Hippocampal formation (tissue), 2 donors: ENCODE measurements around the gene THADA.
"Not testable (repeated sequence)": the region's sequence is repeated elsewhere in the genome, so short reads cannot be mapped to it uniquely, and the experiment has no call there.

Experiments
- DNase-seq, 2 donors: peaks; one replicate each; lab custom pipeline; 2025; lab: John Stamatoyannopoulos, UW

The THADA gene, protein sequence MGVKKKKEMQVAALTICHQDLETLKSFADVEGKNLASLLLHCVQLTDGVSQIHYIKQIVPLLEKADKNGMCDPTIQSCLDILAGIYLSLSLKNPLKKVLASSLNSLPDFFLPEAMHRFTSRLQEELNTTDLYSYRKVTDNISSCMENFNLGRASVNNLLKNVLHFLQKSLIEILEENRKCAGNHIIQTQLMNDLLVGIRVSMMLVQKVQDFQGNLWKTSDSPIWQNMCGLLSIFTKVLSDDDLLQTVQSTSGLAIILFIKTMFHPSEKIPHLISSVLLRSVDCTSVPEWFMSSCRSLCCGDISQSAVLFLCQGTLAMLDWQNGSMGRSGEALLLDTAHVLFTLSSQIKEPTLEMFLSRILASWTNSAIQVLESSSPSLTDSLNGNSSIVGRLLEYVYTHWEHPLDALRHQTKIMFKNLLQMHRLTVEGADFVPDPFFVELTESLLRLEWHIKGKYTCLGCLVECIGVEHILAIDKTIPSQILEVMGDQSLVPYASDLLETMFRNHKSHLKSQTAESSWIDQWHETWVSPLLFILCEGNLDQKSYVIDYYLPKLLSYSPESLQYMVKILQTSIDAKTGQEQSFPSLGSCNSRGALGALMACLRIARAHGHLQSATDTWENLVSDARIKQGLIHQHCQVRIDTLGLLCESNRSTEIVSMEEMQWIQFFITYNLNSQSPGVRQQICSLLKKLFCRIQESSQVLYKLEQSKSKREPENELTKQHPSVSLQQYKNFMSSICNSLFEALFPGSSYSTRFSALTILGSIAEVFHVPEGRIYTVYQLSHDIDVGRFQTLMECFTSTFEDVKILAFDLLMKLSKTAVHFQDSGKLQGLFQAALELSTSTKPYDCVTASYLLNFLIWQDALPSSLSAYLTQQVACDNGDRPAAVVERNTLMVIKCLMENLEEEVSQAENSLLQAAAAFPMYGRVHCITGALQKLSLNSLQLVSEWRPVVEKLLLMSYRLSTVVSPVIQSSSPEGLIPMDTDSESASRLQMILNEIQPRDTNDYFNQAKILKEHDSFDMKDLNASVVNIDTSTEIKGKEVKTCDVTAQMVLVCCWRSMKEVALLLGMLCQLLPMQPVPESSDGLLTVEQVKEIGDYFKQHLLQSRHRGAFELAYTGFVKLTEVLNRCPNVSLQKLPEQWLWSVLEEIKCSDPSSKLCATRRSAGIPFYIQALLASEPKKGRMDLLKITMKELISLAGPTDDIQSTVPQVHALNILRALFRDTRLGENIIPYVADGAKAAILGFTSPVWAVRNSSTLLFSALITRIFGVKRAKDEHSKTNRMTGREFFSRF (N-terminal part only)

DNA sequence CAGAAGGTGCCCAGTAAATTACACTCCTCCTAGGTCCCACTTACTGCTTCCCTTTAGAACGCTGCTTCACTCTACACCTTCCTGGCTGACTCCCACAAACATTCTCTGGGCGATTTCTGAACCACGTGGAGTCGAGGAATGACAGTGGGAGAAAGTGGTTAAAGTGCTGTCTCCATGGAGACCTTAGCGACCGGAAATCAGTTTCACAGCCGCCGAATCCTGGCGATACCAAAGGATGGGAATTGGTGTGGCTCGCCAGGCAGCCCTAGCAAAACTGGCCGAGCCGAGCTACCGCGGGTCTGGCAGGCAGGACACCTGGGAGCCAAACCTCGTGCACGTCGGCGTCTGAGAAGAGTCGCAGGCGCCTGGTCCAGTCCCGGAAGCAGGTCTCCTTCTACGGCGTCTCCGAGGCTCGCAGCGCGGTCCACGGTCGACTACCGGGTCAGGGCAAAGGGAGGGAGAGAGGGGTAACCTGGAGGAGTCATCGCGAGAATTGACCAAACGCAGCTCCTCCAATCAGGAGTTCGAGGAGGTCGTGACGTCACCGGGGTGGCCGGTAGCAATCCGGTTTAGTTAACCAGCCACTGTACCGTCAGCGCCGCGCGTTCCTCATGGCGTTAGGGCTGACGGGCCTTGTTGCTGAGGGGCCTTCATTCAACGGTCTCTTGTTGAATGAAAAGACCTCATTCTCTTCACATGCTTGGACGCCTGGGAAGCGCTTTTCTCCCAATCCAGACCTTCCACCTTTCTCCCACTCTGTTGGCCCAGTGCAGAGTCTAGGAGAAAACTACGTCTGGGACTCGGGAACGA is at the start of gene THADA:
THADA (minus strand) TSS at position 436 of the 810 bp plus-strand sequence. CDS start 3,646 bp downstream, outside the sequence.
- peak; percentile 96 to 97 for DNase-seq

DNA sequence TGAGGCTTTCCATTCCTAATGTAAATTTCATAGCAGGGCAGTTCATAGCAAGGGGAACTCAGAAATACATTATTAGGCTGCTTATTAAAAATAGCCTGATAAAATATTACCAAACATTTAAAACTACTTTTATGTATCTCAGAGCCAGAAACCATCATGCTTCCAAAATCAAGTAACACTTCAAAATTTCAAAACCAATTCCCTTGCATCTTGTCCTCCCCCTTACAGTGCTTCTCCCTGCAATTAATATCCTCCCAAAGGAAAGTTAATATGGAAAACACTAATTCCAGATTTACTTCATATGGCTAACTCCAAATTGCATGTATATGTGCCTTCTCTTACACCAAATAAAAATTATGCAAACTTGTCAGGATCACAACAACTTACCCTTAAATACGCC is 47.8 kb upstream of the THADA start:
- DNase-seq: no peak

DNA sequence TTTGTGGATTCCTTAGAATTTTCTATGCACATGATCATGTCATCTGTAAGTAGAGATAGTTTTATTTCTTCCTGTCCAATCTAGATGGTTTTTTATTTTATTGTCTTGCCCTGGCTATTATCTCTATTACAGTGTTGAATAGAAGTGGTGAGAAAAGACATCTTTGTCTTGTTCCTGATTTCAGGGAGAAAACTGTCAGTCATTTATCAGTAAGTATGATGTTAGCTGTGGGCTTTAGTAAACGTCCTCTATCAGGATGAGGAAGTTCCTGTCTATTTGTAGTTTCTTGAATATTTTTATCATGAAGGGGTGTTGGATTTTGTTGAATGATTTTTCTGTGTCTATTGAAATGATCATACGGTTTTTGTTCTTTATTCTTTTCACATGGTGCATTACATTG is 46.5 kb upstream of the THADA start:
- DNase-seq: no peak

DNA sequence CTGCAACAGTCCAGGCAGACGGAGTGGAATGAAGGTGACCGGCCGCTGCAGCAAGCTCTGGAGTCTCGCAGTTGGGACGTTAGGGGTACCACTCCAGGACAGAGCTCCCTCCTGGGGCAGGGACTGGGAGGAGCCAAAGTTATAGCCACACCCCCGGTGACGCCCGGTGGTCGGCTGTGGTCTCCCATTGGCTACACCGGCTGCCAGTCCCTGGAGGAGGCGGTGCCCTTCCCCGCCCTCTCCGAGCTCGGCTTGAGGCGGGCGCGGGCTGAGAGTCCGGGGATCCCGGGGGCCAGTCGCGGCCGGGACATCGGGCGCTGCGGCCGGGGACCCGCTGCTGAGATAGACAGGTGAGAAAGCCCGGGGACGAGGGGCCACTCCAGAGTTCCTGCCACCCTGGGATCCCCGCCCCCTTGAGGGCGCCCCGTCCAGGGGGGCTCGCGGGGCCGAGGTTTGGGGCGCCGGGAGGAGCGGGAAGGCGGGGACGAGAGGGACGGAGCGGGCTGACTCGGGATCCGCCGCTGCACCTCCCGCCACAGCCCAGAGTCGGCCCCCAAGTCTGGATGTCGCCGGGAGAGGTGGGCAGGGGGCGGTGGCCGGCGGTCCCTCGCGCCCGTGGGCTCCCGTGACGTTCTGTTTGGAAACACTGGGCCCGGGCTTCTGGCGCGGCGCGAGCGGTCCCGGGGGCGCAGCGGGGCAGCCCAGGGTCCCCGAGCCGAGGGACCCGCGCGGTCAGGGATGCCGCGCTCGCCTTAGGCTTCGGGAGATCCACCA is 41.4 kb upstream of the THADA start, which contains the start of gene PLEKHH2:
PLEKHH2 (plus strand) TSS at position 231 of the 774 bp plus-strand sequence. CDS start 7,414 bp downstream, outside the sequence.
- peak; percentile 57 to 70 for DNase-seq

DNA sequence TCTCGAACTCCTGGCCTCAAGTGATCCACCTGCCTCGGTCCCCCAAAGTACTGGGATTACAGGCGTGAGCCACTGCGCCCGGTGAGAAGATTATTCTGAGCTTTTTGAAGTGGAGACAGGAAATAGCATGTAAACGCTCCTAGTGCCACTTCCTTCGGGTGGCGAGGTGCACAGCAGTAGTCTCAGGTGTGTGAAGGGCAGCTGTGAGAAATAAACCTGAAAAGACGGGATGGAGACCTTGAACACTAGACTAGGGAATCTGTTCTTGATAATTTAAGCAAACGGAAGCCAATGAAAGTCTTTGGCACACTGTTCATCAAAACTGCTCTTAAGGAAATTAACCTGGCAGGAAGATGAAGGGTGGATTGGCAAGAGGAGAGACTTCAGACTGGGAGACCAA is 40.8 kb upstream of the THADA start:
- no peak for DNase-seq

DNA sequence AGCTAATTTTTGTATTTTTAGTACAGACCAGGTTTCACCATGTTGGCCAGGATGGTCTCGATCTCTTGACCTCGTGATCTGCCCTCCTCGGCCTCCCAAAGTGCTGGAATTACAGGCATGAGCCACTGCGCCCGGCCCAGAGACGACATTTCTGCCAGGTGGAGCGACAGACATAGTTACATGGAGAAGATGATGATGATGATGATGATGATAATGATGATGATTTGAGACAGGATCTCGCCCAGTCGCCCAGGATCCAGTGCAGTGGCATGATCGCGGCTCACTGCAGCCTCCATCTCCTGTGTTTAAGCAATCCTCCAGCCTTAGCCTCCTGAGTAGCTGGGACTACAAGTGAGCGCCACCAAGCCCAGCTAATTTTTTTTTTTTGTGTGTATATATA is 40.3 kb upstream of the THADA start:
- DNase-seq: not testable (repeated sequence)

DNA sequence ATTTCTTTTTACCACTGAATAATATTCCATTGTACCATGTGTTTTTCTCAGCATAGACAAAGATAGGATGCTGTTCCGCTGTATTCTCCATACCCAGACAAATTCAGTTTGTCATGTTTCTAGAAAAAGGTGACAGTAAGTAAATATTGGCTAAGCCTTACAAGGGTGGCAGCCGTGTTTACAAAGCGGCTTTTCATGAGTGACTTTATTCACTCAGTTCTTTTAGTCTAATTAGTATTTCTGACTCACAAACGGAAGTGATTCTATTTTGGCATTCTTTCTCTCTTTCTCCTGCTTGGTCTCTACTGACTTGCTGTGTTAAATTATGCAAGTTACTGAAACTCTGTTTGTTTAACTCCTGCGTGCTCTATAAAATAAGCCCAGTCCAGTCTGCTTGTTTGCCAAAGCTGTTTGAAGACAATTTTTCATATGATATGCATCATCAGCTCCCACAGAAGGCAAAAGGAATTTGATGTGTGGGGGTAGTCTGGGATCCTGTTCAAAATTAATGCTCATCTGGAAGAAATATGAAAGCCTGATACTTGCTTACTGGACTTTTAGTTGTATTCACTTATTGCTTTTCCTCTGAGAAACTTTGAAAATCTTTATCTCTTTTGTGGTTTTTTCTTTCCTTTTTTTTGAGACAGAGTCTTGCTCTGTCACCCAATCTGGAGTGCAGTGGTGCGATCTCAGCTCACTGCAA is 38.9 kb upstream of the THADA start:
- DNase-seq: peak in 1 of 2 donors; percentile 26

DNA sequence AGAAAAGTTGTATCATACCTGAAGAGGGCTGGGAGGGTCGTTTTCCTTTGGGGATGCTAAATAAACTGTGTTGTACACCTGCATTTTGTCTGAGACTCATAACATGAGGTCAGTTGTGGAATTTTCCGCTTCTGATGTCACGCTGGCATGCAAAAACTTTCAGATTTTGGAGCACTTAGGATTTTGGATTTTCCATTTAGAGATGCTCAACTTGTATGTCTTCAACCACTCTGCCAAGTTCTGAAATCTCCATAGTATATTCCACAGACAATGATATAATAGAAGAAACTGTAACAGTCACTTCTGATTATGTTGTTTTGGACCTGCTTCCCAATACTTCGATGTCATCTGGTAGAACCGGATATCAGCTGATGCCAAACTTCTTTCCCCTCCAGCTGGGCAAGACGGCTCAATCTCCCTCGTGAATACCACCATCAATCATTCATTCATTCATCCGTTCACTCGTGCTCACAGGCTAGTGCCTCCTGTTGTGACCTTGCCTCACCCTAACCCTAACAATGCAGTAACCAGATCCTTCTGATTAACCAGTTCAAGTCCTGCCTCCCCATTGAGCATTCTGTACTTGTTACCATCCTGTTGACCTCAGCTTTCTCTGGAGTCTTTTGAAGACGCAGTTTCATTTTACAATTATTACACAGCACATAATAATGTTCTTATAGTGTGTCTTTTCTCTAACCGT is 35.9 kb upstream of the THADA start:
- no peak for DNase-seq

DNA sequence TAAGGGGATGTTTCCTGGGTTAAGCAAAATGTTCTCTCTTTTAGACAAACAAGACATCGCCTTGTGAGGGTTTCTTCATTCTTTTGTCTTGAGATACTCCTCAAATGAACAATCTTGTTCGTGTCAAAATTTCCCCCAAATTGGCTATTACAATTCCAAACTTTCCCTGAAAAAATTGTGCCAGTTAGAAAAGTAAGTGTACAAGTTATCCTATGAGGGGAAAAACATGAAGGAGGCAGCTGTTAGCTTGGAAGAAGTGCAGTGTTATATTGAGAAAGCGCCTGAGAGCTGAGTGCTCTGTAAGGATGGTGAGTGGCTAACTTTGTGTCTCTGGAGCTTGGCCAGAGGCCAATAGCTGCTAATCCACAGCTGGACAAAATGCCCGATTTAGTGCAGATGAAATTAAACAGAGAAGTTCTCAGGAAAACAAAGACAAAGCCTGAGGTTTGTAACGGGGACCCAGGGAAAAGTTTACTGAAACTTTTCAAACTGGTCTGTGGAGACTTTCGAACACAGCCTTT is 27.2 kb upstream of the THADA start:
- DNase-seq: no peak

DNA sequence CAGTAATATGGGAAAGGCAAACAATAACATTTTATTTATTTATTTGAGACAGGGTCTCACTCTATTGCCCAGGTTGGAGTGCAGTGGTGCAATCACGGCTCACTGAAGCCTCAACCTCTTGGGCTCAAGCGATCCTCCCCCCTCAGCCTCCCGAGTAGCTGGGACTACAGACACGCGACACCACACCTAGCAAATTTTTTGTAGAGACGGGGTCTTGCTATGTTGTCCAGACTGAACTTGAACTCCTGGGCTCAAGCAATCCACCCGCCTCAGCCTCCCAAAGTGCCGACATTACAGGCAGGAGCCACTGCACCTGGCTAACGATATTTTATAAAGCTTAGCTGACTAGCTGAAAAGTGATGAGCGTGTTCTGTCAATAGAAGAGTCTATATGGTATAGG is 23.7 kb upstream of the THADA start:
- DNase-seq: no peak

DNA sequence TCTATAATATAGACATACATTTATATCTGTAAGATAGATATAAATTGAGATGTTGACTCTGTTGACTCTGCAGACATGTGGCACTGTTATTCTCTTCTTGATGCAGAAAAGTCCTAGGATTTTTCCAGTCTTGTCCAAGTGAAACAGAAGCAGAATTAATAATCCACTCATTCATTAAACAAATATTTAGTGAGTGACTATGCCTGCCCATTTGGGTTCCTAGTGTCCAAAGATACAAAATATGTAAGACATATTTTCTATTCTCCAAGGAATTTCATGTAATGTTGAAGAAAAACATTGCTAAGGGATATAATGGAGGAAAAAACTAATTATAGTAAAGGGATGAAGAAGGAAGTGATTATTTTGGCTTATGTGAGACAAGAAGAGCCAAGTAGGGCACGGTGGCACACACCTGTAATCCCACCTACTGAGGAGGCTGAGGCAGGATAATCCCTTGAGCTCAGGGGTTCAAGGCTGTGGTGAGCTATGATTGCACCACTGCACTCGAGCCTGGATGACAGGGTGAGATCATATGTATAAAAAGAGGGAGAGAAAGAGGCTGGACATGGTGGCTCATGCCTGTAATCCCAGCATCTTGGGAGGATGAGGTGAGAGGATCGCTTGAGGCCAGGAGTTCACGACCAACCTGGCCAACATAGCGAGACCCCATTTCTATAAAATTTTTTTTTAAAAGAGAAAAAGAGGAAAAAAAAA is 21.3 kb upstream of the THADA start:
- DNase-seq: no peak

DNA sequence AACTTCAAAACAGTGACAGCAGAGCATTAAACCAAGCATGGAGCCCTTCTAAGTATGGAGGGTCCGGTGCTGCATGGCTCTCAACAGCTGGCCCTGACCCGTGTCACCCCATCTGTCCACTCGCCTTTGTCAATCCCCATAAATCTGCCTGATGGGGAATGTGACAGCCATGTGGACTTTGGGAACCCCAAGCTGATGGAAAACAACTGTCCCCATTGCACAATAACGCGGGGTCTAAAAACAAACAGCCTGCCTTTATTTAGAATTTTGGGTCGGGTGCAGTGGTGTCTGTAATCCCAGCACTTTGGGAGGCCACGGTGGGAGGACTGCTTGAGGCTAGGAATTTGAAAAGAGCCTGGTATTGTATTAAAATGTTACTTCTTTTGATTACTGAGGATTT is 17.1 kb upstream of the THADA start:
- no peak for DNase-seq

DNA sequence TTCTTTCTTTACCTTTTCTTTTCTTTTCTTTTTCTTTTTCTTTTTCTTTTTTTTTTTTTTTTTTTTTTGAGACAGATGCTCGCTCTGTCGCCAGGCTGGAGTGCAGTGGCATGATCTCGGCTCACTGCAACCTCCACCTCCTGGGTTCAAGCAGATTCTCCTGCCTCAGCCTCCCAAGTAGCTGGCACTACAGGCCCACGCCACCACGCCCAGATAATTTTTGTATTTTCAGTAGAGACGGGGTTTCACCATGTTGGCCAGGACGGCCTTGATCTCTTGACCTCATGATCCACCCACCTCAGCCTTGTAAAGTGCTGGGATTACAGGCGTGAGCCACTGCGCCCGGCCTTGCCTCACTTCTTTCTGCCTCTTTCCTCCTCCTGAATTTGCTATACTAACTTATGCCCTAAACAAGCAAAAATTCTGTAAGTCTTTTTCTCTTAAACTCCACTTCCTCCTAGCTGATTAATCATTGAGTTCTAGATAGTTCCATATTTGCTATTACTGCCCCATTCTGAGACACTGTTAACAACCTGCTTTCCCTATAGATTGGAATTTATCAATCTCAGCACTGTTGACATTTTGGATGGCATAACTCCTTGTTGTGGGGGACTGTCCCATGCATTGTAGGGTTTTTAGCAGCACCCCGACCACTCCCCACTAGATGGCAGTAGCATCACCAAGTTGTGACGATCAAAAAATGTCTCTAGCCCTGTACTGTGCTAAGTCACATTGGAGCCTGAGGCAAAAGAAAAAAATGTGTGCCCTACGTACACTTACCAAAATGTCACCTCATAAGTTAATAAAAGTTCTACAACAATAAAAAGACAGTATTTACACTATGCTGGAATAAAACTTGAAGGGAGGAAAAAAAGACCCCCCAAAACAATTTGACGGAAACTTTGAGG is 16.4 kb upstream of the THADA start:
- peak; percentile 43 to 74 for DNase-seq

DNA sequence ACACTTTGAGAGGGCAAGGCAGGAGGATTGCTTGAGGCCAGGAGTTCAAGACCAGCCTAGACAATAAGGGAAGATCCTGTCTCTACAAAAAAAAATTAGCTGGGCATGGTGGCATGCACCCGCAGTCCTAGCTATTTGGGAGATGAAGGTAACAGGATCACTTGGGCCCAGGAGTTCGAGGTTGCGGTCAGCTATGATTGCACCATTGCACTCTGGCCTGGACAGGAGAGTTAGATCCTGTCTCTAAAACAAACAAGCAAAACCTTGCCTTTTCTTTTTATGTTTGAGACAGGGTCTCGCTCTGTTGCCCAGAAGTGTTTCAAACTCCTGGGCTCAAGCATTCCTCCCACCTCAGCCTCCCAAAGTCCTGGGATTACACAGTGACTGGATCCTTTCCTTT is 14.5 kb upstream of the THADA start:
- no peak for DNase-seq

DNA sequence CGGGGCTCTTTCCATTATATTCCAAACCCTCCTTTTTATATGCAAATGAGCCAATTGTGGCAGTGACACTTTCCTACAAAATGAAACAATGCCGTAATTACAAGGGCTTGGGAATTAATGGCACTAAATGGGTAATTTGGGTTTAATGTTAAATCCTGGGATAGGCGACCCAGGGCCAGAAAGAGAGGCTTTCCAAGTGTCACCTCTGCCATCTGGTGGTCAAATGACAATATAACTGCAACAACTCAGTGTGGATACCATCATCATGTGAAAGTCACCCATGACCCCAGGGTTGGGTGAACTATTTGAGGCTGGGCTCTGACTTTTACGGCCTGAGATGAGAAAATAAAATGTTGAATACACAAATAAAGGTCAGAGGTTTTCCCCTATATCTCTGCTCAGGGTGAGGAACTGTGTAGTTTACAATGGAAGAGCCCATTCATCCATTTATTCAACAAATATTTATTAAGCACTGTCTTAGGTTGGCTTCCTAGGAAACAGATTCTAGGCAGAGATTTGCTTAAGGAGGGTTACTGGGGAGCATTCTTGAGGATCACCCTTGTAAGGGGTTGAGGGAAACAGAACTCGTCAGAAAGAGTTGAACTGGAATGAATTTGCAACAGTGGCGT is 13.6 kb upstream of the THADA start:
- peak in 1 of 2 donors; percentile 26 for DNase-seq

DNA sequence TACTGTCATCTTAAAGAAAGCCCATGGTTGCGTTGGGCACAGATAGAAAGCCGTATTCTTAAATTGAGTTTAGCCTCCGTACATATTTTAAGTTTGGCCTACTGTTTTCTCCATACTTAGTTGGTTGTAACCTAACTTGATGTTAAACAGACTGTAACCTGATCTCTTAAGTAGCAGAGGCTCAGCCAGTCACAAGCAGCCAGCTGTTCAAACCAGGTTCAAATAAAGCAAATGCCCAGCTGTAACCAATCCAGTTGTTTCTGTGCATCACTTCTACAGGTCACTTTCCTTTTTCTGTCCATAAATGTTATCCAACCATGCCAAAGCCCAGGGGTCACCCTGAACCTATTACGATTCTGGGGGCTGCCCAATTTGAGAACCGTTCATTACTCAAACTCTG is 10.0 kb upstream of the THADA start:
- DNase-seq: no peak
